CD4-positive, alpha-beta memory T cell (primary cell): Measurements from ENCODE around the gene ZNF865. TPM values are rescaled to one million over a fixed set of nuclear protein-coding genes. Genes with fewer than 3 reads are reported as not detected.

Experiments used
- CTCF ChIA-PET: fragments of 350-600 bp; sonication (Branson Sonifier 250); formaldehyde crosslinking; loops from one replicate; lab custom pipeline; 2021; ENCODE audit warnings: inconsistent platforms; ENCODE audit not compliant: partially characterized antibody; lab: Charles Lee
- POLR2A ChIA-PET: fragments of 350-600 bp; sonication (Branson Sonifier 250); formaldehyde crosslinking; loops from one replicate; lab custom pipeline; 2021; ENCODE audit not compliant: partially characterized antibody; lab: Charles Lee
- DNase-seq, 5 donors: peaks; one replicate each; pipeline versions ENCODE4 v3.0.0 to v3.0.0-alpha.2; 2020 to 2022; ENCODE audit warnings: mixed read lengths in 1 of 5
- H3K27ac ChIP-seq: one replicate; pipeline ENCODE4 v1.7.0; 2013; ENCODE audit warnings: low read depth, low read length
- H3K27me3 ChIP-seq: 2 replicates; pipeline ENCODE4 v1.7.0; 2013; ENCODE audit warnings: mild to moderate bottlenecking, low read length, moderate library complexity; ENCODE audit not compliant: insufficient read depth
- H3K36me3 ChIP-seq: 2 replicates; pipeline ENCODE4 v1.7.0; 2013; ENCODE audit warnings: mild to moderate bottlenecking, low read length, moderate library complexity; ENCODE audit not compliant: insufficient read depth
- H3K4me1 ChIP-seq: 2 replicates; pipeline ENCODE4 v1.7.0; 2013; ENCODE audit warnings: mild to moderate bottlenecking, low read length, moderate library complexity; ENCODE audit not compliant: insufficient read depth
- H3K4me3 ChIP-seq, 2 donors: one replicate each; pipeline ENCODE4 v1.7.0; 2013; ENCODE audit warnings: low read length in 2 of 2, mild to moderate bottlenecking in 1 of 2
- H3K9me3 ChIP-seq, 2 donors: one replicate each; pipeline ENCODE4 v1.7.0; 2013; ENCODE audit warnings: low read length in 2 of 2, control low read depth in 1 of 2; ENCODE audit not compliant: control insufficient read depth in 1 of 2
- H3K27ac Mint-ChIP-seq, 7 donors: one replicate each; pipeline ENCODE4 v1.8.0; 2020 to 2021; ENCODE audit warnings: mixed read lengths in 7 of 7, mild to moderate bottlenecking in 6 of 7, inconsistent platforms in 3 of 7, moderate library complexity in 3 of 7
- H3K27me3 Mint-ChIP-seq, 2 donors: one replicate each; pipeline ENCODE4 v1.8.0; 2020 to 2021; ENCODE audit warnings: mixed read lengths in 2 of 2
- H3K36me3 Mint-ChIP-seq, 2 donors: one replicate each; pipeline ENCODE4 v1.8.0; 2020 to 2021; ENCODE audit warnings: mixed read lengths in 2 of 2, inconsistent platforms in 1 of 2, mild to moderate bottlenecking in 1 of 2
- H3K4me1 Mint-ChIP-seq, 4 donors: one replicate each; pipeline ENCODE4 v1.8.0; 2020 to 2021; ENCODE audit warnings: mixed read lengths in 4 of 4, mild to moderate bottlenecking in 1 of 4
- H3K4me3 Mint-ChIP-seq, 8 donors: one replicate each; pipeline ENCODE4 v1.8.0; 2020 to 2021; ENCODE audit warnings: mixed read lengths in 8 of 8, mild to moderate bottlenecking in 7 of 8, moderate library complexity in 6 of 8, inconsistent platforms in 3 of 8
- H3K9me3 Mint-ChIP-seq, 8 donors: one replicate each; pipeline ENCODE4 v1.8.0; 2020 to 2021; ENCODE audit warnings: mixed read lengths in 8 of 8, mild to moderate bottlenecking in 5 of 8, inconsistent platforms in 3 of 8, moderate library complexity in 1 of 8
- intact Hi-C: fragments of 100-400 bp; cut with micrococcal nuclease; formaldehyde crosslinking; loops from one replicate; pipeline ENCODE4 v1.15.1; 2023
- polyA plus RNA-seq, 2 donors: library from polyadenylated mRNA; unstranded; fragments of 300-500 nt; fragmentation: Illumina TruSeq; gene quantifications; one replicate each; pipeline ENCODE4 v1.2.3, GENCODE V29; 2021
- total RNA-seq, 2 experiments: library from RNA; stranded (reverse); gene quantifications; one replicate each; pipeline ENCODE4 v1.2.3, GENCODE V29; 2021

ZNF865 gene
- total and polyA plus RNA-seq, 4 experiments from 2014 or later: 0.30 to 20.9 (median 20.3) TPM; not detected in 1

- no peak overlapping the region for H3K27ac ChIP-seq
- peaks cover 38% of the 10 kb centered on the region for H3K4me1 ChIP-seq
- peaks cover 4% of the 10 kb centered on the region for H3K36me3 ChIP-seq
- peak in 1 of 5 donors; percentile 36 for DNase-seq
- intact Hi-C loops: loop anchor here (10.0 kb wide), 1 partner anchor 238 kb away; the partner anchor contains the start of genes RPL28 and TMEM238
- H3K27me3 Mint-ChIP-seq: no peaks in the 10 kb centered on the region
- no peaks in the 10 kb centered on the region for H3K27me3 ChIP-seq
- peaks cover 0 to 15% of the 10 kb centered on the region in 2 donors for H3K36me3 Mint-ChIP-seq
- no peak overlapping the region for H3K27ac Mint-ChIP-seq
- H3K9me3 Mint-ChIP-seq: no peaks in the 10 kb centered on the region
- ChIA-PET POLR2A (interaction anchor here (2.9 to 6.2 kb wide), 4 partner anchors 15 to 22 kb away, joined by 18 to 95 read pairs (median 76); partner anchors contain the start of genes FIZ1, ZNF524, ZNF580 and ZNF581), CTCF (interaction anchor here (3.6 to 9.1 kb wide), 2 partner anchors 10 to 16 kb away, joined by 16 to 94 read pairs; partner anchors contain the start of gene ZNF865)
- H3K9me3 ChIP-seq: no peaks in the 10 kb centered on the region
- H3K4me3 ChIP-seq: no peak overlapping the region
- H3K4me1 Mint-ChIP-seq: peaks cover 28 to 51% (median 40%) of the 10 kb centered on the region in 4 donors
- no peak overlapping the region for H3K4me3 Mint-ChIP-seq
Observed at GRCh38 chr19:55622242-55622969, 17.0 kb downstream of the ZNF865 start.

DNA sequence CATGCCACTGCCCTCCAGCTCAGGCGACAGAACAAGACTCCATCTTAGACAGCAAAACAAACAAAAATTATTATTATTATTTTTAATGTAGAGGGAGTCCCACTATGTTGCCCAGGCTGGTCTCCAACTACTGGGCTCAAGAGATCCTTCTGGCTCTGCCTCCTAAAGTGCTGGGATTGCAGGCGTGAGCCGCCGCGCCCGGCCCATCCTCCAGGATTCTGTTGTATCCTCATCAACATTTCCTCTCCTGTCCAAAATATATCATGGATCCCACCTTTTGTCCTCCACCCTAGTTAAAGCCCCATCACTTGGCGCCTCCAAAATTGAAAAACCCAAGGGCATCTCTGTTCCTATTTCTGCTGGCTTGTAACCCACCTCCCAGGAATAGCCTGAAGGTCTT, 17.7 kb downstream of the ZNF865 start:
- H3K4me3 Mint-ChIP-seq: peak overlapping the region in 1 of 8 donors; percentile 36
- H3K9me3 Mint-ChIP-seq: no peaks in the 10 kb centered on the region
- peak overlapping the region in 5 of 7 donors; percentile 54 to 99 (median 97) for H3K27ac Mint-ChIP-seq
- ChIA-PET CTCF (interaction anchor here (0.7 to 9.1 kb wide), 4 partner anchors 9 to 119 kb away, joined by 3 to 94 read pairs (median 20); partner anchors contain the start of genes FIZ1, ZNF524 and ZNF865), POLR2A (interaction anchor here (1.2 to 6.2 kb wide), 6 partner anchors 11 to 42 kb away, joined by 4 to 95 read pairs (median 42); partner anchors contain the start of genes FIZ1, ZNF524, ZNF579 and ZNF580)
- no peak overlapping the region for H3K27ac ChIP-seq
- H3K4me1 Mint-ChIP-seq: peaks cover 30 to 57% (median 42%) of the 10 kb centered on the region in 4 donors
- peaks cover 38% of the 10 kb centered on the region for H3K4me1 ChIP-seq
- H3K9me3 ChIP-seq: no peaks in the 10 kb centered on the region
- H3K27me3 ChIP-seq: no peaks in the 10 kb centered on the region
- H3K4me3 ChIP-seq: no peak overlapping the region
- H3K27me3 Mint-ChIP-seq: no peaks in the 10 kb centered on the region
- no peaks in the 10 kb centered on the region for H3K36me3 ChIP-seq
- peak in 1 of 5 donors; percentile 12 for DNase-seq
- intact Hi-C loops: loop anchor here (10.0 kb wide), 1 partner anchor 238 kb away; the partner anchor contains the start of genes RPL28 and TMEM238
- H3K36me3 Mint-ChIP-seq: peaks cover 0 to 11% of the 10 kb centered on the region in 2 donors

DNA sequence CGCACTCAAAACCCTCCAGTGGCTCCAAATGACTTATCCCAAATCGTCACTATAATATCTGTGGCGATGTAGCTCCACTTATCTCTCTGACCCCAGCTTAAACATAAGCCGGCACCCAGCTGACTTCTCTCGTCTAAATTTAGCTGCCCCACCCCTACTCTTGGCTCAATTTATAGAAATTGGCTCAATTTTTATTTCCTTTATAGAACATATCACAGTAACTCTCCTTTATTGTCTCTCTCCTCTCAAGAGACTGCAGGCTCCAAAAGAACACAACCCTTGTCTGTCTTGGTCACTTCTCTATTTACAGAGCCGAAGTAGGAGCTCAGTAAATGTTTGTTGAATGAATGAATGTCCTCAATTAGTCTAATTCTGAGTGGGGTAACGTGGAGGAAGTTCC, 18.1 kb downstream of the ZNF865 start:
- peak overlapping the region in 1 of 8 donors; percentile 88 for H3K4me3 Mint-ChIP-seq
- H3K4me3 ChIP-seq: no peak overlapping the region
- DNase-seq: peak in 1 of 5 donors; percentile 10
- H3K36me3 ChIP-seq: no peaks in the 10 kb centered on the region
- H3K9me3 Mint-ChIP-seq: no peaks in the 10 kb centered on the region
- peaks cover 30 to 57% (median 42%) of the 10 kb centered on the region in 4 donors for H3K4me1 Mint-ChIP-seq
- H3K27ac Mint-ChIP-seq: peak overlapping the region; percentile 6 to 99 (median 98)
- no peaks in the 10 kb centered on the region for H3K27me3 ChIP-seq
- peaks cover 38% of the 10 kb centered on the region for H3K4me1 ChIP-seq
- intact Hi-C loops: loop anchor here (10.0 kb wide), 1 partner anchor 239 kb away; the partner anchor contains the start of genes RPL28 and TMEM238
- no peaks in the 10 kb centered on the region for H3K27me3 Mint-ChIP-seq
- peaks cover 0 to 11% of the 10 kb centered on the region in 2 donors for H3K36me3 Mint-ChIP-seq
- ChIA-PET CTCF (interaction anchor here (0.7 to 9.1 kb wide), 4 partner anchors 9 to 120 kb away, joined by 3 to 94 read pairs (median 20); partner anchors contain the start of genes FIZ1, ZNF524 and ZNF865), POLR2A (interaction anchor here (0.8 to 6.2 kb wide), 7 partner anchors 11 to 364 kb away, joined by 3 to 95 read pairs (median 18); partner anchors contain the start of genes FIZ1, PPP6R1, ZNF524 and ZNF579)
- H3K27ac ChIP-seq: peak overlapping the region; percentile 43
- H3K9me3 ChIP-seq: no peaks in the 10 kb centered on the region

DNA sequence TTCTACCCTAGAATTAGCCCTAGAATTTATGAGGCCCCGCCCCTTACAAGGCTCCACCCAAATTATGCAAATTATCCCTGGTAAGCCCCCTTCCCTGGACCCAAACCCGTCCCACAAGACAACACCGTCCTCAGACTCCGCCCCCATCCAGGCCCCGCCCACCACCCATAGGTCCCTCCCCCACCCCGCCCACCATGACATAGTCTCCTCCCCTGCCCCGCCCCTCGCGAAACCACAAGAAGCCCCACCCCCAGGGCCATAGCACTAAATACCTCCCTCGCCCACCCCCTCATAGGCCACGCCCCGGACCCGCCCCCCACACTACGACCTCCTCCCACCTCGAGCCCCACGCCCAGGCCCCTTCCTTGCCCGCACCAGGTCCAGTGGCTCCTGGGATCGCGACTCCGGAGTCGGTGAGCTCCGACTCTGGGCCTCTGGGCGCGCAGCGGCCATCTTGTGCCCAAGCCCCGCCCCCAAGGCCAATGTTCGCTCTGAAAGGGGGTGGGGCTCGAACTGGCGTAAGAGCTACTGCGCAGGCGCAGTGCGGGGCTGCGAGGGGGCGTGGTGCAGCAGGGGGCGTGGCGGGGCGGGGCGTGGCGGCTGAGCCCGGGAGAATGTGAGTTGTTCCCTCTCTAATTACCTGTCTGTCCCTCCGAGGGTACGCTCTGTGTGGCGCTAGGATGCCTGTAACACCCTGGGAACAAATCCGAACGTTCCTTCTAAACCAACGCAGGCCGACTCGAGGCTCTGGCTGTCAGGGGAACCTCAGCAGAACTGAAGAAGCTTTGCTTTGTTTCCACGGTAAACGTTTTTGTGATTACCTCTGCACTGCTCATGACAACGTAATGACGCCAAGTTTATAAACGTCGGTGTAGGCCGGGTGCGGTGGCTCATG, 18.9 kb downstream of the ZNF865 start, which contains the start of gene ZNF784:
TSS of gene ZNF784 (minus strand) at position 458 of the 895 bp plus-strand sequence. CDS start at position 453, 5 bp downstream.
- H3K27me3 ChIP-seq: no peaks in the 10 kb centered on the region
- Mint-ChIP-seq H3K27ac (peak within 1 kb of the TSS; percentile 96 to 99 (median 98)), H3K27me3 (no peaks in the 10 kb centered on the region), H3K9me3 (no peaks in the 10 kb centered on the region), H3K36me3 (peaks cover 0 to 11% of the 10 kb centered on the region in 2 donors), H3K4me3 (peak within 1 kb of the TSS; percentile 88 to 96 (median 90)), H3K4me1 (peaks cover 30 to 57% (median 42%) of the 10 kb centered on the region in 4 donors)
- no peaks in the 10 kb centered on the region for H3K9me3 ChIP-seq
- no peaks in the 10 kb centered on the region for H3K36me3 ChIP-seq
- ChIA-PET POLR2A (interaction anchor here (0.6 to 6.2 kb wide), 17 partner anchors 9 to 508 kb away, joined by 3 to 95 read pairs (median 4); partner anchors contain the start of genes FIZ1, PPP6R1, TMEM238 and UBE2S), CTCF (interaction anchor here (0.6 to 9.1 kb wide), 12 partner anchors 8 to 471 kb away, joined by 3 to 94 read pairs (median 7); partner anchors contain the start of genes FIZ1, ZNF524 and ZNF865)
- DNase-seq: peak; percentile 90 to 94 (median 93)
- peaks cover 38% of the 10 kb centered on the region for H3K4me1 ChIP-seq
- H3K27ac ChIP-seq: peak within 1 kb of the TSS; percentile 88
- intact Hi-C loops: loop anchor here (1.0 to 10.0 kb wide), 7 partner anchors 8 to 240 kb away; partner anchors contain the start of genes FIZ1, RPL28, TMEM238 and ZNF628
- peak within 1 kb of the TSS; percentile 57 to 64 for H3K4me3 ChIP-seq

- CTCF ChIA-PET: interaction anchor here (0.6 to 9.1 kb wide), 13 partner anchors 8 to 472 kb away, joined by 3 to 94 read pairs (median 4); partner anchors contain the start of genes FIZ1, ZNF524 and ZNF865
- H3K4me1 ChIP-seq: peaks cover 38% of the 10 kb centered on the region
- Mint-ChIP-seq H3K27ac (peak overlapping the region; percentile 96 to 99 (median 98)), H3K27me3 (no peaks in the 10 kb centered on the region), H3K4me3 (peak overlapping the region; percentile 88 to 96 (median 90)), H3K9me3 (no peaks in the 10 kb centered on the region), H3K4me1 (peaks cover 30 to 56% (median 42%) of the 10 kb centered on the region in 4 donors), H3K36me3 (peaks cover 0 to 11% of the 10 kb centered on the region in 2 donors)
- DNase-seq: no peak
- H3K36me3 ChIP-seq: no peaks in the 10 kb centered on the region
- H3K4me3 ChIP-seq: peak overlapping the region; percentile 57 to 64
- H3K9me3 ChIP-seq: no peaks in the 10 kb centered on the region
- POLR2A ChIA-PET: interaction anchor here (0.6 to 6.2 kb wide), 15 partner anchors 8 to 241 kb away, joined by 3 to 95 read pairs (median 7); partner anchors contain the start of genes FIZ1, TMEM238, U2AF2 and UBE2S
- intact Hi-C loops: loop anchor here (10.0 kb wide), 1 partner anchor 240 kb away; the partner anchor contains the start of genes RPL28 and TMEM238
- peak overlapping the region; percentile 88 for H3K27ac ChIP-seq
- no peaks in the 10 kb centered on the region for H3K27me3 ChIP-seq
Observed at GRCh38 chr19:55625004-55625326, 19.5 kb downstream of the ZNF865 start.
